NCI-H1105 treated with DMSO at 0.1 percent for 48 hours (cell line): ENCODE measurements around the gene ALPP.
"Not testable (repeated sequence)": the region's sequence is repeated elsewhere in the genome, so short reads cannot be mapped to it uniquely, and the experiment has no call there.

Experiments
- DNase-seq: peaks from one replicate; lab custom pipeline; 2025; lab: John Stamatoyannopoulos, UW

The ALPP gene

DNA sequence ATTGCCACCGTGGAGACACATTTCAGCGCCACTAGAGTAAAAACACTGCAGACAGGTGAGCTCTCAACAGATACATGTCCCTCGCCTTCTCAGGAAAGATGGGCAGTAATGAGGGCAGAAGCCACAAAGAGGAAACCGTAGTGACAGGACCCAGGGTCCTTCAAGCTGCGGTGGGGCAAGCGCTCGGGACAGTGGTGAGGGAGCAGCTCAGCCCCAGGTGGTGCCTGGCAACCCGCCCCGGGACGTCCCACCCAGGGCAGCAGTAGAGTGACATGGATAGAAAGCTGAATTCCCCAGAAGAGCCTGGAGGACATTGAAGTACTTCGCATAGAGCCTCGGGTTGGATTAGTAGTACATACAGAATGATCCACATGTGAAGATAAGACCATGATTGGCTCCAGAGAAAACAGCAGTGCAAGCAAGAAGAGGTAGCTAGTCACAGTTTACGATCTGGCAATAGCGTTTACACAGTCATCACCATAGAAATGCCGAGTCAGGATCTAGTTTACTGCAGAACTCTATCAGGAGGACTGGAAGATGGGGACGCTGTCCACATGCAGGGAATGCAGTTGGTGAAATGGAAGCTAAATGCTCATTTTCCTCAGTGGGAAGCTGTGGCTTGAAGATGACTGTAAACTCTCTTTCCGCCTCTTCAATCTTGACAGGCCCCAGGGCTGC, 37.4 kb upstream of the ALPP start:
- no peak for DNase-seq

DNA sequence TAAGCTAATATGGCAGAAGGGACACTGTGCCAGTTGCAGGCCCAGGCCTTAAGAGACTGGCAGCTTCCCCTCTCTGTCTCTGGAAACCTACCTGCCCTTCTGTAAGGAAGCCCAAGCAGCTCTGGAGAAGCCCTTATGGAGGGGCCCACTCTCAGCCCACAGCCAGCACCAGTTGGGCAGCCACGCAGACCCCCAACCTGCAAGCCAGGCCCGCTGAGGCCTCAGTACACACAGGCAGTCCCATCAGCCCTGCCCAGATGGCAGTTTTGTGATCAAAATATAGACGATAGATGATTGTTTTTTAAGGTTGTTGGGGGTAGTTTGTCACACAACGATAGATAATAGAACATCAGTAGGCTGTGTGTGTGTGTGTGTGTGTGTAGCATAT, 36.8 kb upstream of the ALPP start:
- no peak for DNase-seq

DNA sequence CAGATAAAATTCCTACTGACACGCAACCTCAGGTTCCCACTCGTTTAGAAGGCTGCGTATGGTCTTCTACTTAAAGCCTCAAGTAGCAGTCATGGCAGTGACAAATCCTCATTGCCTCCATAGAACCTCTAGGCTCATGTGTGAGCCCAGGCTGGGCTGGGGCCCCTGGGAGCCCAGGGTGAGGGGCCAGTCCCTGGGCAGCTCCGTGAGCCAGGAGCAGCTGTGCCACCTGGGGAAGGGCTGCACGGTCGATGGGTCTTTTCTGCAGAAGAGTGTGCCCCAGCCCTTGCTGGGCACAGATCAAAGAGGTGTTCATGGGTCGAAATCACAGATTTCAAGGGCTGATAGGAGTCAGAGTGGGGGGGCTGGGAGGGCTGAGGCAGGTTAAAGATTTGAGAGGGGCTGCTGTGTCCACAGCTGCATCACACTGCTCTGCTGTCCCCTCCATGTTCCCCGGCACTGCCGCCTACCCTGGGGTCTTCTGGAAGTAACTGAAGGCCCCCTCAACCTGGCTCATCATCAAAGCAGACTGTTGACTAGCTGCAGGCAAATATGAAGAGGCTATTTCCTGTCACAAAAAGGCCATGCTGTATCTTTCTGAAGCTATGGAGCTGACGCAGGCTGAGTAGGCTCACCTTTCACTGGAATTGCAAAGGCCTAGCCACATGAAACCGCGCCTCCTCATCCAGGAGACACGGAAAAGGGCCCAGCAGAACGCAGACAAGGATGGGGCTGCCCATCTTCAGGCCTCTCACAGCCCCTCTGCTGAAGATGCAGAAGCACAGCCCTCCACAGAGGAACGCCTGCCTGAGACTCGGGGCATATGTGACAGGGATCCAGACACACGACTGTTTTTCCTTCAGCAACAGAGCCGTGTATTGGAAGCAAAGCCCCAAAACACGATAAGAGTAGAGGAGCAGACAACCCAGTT, 35.7 kb upstream of the ALPP start:
- no peak for DNase-seq

DNA sequence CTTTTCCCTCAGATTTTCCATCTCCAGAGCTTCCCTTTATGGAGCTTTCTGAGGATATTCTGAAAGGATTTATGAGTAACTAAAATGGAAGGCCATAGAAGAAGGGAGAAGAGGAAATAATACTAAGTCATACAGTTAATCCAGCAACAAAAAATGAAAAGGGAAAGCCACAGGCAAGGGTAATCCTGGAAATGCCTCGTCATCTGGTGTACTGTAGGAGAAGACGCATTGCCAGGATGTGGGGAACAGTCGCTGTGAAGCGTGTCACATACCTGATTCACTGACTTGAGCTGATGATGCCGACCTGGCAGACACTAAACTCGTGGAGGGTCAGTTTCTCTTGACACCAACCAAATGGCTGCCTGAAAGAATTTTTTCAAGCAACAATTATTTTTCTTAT, 34.7 kb upstream of the ALPP start:
- no peak for DNase-seq

DNA sequence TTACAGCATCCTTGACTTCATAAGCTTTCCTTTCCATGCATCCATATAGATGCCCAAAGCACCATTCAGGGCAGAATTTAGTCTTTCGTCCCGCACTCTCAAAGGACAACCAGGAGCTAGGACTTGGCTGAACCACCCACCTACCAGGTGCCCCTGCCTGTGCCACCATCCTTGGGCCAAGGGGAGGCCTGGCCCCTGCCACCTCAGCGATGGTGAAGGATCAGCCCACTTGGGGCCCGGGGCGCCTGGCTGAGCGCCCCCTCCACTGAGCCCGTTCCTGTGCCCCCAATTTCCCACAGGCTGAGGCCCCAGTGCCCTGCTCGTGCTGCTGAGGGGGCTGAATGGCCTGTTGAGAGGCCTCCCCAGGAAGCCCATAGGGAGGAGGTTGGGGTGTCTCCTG, 33.3 kb upstream of the ALPP start:
- no peak for DNase-seq

DNA sequence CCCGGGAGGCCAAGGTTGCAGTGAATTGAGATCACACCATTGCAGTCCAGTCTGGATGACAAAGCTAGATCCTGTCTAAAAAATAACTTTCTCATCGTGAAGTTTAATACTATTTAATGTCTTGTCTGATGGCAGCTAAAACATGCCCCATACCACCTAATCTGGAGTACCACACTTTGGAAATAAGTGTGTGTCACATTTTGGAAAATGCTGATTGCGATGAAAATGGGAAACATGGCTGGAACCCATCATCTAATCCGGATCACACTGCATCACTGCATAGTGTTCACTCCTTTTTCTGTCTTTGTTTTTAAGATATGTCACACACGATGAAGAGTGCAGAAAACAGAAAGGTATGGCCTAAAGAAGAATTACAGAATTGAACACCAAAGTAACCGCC, 31.2 kb upstream of the ALPP start:
- DNase-seq, result no peak

DNA sequence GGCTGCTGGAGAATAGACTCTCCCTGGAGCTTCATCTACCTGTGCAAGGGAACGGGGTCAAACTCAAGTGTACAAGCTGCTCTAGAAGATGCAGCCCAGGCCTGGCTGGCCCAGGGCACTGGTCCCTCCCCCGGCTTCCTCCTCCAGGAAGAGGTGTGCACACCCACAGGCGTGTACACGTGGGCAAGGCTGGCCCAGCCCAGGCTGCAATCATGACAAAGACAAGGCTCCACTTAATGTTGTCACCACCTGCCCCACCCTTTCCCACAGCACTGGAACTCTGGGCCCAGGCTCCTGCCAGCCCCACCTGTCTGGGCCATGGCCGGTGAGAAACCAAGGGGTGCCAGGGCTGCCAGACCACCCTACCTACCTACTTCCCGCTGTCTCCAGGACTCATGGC, 29.6 kb upstream of the ALPP start:
- no peak for DNase-seq

DNA sequence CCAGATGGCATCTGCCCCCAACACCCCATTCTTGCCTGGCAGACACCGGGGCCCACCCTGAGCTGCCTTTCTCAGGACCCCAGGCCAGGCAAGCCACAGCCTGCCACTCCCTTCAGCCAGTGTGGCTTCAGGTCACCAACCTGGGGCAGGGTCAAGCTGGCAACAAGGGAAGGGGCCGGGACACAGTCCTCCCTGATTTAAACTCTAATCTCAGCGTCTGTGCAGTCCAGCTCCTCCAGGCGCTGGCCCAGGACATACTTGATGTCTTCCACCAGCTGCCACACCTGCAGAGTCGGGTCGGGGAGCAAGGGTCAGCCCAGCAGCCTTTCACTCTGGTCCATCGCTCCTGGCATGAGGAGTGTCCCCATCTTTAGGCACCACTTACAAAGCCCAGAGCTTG, 29.0 kb upstream of the ALPP start:
- DNase-seq, result no peak

DNA sequence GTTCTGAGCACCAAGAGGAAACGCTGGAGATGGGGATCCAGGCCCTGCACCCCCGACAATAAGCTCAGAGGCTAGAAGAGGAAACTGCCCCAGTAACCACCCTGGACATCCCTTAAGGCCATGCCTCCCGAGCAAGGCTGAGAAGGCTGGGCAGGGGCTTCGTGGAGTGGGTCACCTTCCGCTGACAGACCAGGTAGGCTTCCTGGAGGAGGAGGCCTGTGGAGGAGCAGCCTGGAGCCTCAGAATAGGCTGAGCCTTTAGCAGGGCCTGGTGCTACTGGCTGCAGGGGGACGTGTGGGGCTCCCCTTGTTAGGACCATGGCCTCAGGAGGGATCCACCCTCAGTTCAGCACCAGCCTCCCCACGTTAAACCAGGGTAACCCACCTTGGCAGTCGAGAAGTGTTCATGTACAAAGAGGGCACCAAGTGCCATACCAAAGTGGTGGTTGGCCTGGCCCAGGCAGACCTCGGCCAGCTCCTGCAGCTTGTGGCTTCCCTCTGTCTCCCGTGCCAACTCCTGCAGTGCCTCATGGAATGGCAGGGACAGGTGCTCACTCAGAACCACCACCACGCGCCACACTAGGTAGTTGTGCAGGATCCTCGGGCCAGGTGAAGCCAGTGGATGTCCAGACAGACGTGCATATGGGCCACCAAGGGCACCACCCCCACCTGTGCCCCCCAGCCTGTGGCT, 28.5 kb upstream of the ALPP start:
- DNase-seq, result no peak

DNA sequence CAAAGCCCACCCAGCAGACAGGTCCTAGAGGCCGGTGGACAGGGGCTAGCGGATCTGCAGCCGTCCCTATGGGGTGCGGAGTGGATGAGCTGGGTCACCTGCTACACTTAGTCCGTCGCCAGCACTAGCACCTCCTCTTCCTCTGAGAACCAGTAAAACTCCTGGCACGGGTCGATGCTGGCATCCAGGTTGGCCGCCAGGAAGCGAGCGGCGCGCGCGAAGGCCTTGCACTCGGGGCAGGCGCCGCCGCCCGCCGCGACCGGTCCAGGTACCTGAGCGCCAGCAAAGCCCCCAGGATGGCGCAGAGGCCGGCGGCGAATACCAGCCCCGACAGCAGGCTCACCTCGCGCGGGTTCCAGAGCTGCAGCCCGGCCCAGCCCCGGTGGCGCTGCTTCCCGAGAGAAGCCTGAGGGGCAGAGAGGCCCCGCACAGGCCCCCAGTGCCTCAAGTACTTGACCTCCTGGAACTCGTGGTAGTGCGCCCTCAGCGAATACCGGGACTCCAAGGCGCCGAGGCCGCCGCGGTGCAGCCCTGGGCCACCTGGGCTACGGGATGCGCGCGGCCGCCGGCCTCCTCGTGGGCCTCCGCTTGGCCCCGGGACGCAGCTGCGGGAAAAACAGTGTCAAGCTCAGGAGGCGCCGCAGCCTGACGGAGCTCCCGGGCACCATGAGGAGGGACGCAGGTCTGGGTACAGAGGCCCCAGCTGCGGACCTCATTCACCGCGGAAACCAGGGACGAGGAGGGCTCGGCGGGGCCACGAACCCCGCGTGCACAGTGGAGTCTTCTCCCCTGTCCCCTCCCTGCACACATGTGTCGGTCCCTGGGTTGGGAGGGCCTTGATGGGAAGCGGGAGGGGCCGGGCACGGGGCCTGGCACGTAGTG, 27.5 kb upstream of the ALPP start:
- DNase-seq, result peak; percentile 32

DNA sequence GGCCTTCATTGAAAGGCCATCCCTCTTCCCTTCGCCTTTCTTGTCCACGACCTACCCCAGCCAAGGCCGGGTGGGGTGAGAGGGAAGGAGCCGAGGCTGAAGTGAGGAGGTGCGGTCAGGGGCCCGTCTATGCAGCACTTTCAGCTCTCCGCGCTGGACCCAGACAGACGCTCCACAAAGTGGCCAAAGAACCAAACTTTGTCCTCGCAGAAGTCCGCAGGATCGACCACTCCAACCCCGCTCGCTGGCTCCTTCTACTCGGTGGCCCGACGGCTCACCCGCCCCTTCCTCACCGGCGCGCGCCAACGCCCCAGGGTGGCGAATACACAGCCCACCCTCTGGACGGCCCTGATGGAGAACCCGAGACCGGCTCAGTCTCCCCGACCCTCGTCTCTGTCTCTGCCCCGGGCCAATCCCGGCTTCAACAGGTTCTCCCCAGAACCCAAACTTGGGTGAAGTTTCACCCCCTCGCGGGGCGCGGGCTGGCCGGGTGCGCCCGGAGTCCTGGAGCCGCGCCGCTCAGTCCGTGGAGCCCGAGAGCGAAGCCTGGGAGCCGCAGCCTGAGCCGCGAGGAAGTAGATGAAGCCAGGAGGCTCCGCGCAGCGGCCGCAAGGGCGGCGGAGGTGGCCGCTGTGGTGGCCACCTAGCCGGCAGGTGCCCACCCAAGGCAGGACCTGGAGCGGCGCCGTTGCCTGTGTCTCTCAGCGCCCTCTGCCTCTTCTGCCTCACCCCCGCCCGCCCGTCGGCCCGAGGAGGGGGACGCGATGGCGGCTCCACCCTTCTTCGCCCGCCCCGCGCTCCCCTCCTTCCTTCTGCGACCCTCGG, 26.7 kb upstream of the ALPP start:
- no peak for DNase-seq

DNA sequence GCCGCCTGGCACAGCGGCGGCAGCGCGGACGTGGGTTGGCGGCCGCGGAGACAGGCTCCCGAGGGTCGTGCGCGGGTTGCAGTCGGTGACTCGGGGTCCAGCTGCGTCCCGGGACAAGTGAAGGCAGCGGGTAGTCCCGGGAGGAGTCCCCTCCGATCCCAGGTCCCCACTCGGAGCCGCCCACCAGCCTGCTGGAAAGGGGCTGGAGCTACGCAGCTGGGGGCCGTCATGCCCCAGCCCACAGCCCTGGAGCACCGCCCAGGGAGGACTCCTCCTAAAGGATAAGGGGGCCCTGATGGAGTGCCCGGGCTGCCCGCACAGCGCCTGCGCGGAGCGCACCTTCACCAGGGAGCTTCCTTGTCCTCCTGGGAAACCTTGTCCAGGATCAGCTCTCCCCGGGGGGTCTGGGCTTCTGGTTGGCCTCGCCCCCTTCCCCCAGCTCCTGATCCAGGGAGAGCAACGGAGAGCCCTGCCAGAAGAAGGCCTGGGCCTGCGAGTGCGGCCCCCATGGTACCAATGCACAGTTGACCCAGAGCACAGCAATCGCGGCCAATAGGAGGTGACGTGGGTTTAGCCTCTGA, 25.9 kb upstream of the ALPP start:
- no peak for DNase-seq

DNA sequence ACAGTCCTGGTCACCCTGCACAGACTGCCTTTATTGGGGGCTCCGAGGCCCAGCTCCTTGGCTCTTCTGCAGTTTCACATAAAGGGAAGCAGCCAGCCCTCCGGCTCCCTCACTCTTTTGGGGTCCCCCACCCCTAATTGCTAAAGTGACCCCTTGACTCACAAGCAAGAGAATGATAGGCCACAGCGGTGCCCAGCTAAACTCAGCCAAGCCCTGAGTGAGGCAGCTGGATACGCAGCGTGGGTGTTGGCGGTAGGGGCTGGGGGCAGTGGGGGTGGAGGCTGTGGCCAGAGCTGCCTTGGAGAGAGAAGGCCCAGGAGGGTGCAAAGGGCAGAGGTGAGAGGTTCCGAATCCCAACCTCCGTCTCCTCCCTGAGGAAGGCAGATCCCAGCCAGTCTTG, 25.5 kb upstream of the ALPP start:
- no peak for DNase-seq

DNA sequence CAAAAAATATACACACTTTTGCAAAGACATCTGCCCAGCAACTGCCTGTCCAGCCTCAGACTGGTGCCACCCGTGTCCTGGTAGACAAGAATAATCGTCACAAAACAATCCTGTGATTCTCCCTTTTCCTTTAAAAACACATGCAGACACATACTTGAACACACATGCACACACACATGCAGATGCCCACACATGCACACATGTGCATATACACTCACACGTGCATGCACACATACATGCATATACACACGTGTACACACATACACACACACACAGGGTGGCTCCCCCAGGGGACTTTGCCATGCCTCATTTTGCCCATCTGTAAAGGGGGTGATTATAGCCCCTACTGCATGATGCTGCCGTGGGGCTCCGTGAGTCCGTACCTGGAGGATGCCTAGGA, 24.9 kb upstream of the ALPP start:
- DNase-seq, result no peak

DNA sequence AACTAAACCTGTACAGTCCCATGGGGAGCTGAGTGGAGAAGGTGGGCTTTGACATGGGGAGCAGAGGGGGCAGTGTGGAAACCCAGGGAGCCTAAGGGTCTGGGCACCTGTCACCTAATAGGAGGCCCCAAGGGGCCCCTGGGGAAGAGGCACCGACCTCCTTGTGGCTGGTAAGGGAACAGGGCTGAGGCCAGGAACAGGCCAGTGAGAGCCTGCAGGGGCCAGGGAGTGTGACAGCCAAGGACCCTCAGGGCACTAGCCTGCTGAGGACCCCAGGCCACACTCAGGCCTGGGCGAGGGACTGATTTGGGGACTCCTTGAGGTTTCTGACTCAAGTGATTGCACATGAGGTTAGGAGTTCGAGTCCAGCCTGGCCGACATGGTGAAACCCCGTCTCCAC, 24.5 kb upstream of the ALPP start:
- DNase-seq, result no peak

DNA sequence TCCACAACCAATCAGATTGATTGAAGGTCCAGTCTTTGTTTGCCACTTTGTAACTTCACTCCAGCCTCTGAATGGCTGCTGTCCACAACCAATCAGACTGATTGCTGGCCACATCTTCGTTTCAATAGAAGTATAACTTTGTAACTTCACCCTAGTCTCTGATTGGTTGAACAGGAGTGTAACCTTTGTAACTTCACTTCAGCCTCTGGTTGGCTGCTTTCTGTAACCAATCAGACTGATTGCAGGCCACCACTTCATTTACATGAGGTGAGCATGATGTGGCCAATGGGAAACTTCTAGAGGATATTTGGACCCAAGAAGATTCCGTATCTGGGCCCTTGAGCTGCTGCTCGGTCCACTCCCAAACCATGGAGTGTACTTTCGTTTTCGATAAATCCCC, 16.9 kb upstream of the ALPP start:
- no peak for DNase-seq

DNA sequence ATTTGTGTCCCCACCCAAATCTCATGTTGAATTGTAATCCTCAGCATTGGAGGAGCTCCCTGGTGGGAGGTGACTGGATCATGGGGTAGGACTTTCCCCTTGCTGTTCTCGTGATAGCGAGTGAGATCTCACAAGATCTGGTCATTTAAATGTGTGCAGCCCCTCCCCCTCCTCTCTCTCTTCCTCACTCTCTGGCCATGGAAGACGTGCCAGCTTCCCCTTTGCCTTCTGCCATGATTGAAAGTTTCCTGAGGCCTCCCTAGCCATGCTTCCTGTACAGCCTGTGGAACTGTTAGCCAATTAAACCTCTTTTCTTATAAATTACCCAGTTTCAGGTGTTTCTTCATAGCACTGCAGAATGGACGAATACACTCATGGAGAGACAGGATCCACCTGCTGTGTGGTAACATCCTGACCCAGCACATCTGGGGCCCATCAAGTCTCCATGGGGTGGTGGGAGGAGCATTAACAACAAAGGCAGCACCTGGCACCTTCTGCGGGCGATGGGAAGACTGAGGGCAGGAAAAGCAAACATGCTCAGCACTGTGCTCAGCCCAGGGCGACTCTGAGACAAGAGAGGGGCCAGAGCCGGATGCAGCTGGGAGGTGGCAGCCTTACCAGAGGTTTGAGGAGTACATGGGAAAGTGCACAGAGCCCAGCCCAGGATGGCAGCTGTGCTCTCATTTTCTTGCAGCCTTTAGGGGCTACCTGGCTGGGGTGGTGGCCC, 16.2 kb upstream of the ALPP start:
- no peak for DNase-seq

DNA sequence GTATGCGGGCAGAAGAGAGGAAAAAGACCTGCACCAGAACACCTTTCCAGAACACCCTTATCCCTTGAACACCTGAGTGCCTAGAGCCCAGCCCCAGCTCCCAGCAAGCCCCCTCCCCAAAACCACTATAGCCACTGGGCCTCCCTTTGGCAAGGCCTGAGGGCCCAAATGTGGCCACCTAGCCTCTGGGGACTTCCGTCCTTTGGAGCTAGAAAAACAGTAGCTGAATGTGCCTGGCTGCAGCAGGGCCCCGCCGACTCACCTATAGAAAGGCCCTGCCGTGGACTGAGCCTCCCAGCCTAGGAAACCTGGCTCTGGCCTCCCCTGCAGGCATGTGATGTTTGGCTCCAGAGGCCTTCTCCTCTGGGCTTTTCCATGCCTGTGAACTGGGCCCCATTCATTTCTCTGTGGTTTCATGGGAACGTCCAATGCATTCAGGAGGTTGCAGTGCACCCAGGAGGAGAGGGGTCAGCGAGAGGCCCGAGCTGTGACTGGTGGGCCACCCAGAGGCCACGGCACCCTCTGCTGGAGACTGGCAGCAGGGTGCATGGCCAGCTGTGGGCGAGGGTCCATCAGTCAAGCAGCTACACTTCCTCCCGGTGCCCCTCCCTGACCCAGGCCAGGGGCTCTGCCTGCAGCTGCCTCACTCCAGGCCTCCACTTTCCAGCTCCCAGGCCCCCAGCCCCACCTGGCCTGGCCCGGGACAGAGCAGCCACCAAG, 15.3 kb upstream of the ALPP start:
- DNase-seq, result not testable (repeated sequence)
